Measurements from ENCODE around the gene DOC2B.
"Not testable (repeated sequence)": the region's sequence is repeated elsewhere in the genome, so short reads cannot be mapped to it uniquely, and the experiment has no call there.

DOC2B gene

GRCh38 chr17:199191-199604, 17.7 kb upstream of the DOC2B start:
- H3K4me3 ChIP-seq (ENCODE audit: low read depth in 1 of 2, low read length in 2 of 2) = no peak overlapping the region
- peak overlapping the region; percentile 22 for H3K27ac ChIP-seq (ENCODE audit: low read length)

DNA sequence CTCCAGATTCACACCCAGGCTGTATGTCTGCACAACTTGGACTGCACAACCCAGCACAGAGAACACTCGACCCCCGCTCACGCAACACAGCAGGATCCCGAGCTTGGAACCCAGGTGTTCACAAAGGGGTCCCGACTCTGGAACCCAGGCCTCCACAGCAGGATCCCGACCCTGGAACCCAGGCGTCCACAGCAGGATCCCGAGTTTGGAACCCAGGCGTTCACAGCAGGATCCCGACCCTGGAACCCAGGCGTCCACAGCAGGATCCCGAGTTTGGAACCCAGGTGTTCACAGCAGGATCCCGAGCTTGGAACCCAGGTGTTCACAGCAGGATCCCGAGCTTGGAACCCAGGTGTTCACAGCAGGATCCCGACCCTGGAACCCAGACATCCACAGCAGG, 16.8 kb upstream of the DOC2B start:
- not testable (repeated sequence) for H3K9me3 ChIP-seq (ENCODE audit: control insufficient read depth in 1 of 2, low read length in 2 of 2); H3K27me3 ChIP-seq (ENCODE audit: low read depth, low read length); H3K27ac ChIP-seq (ENCODE audit: low read length); H3K4me3 ChIP-seq (ENCODE audit: low read depth in 1 of 2, low read length in 2 of 2); H3K36me3 ChIP-seq (ENCODE audit: control insufficient read depth in 1 of 2, insufficient read depth in 2 of 2, low read length in 2 of 2)
- H3K4me1 ChIP-seq (ENCODE audit: control insufficient read depth in 1 of 2, insufficient read depth in 2 of 2, low read length in 2 of 2) = peaks cover 7 to 21% of the 10 kb centered on the region in 2 donors

More at GRCh38 chr17:199191-199604, 17.7 kb upstream of the DOC2B start:
- no peaks in the 10 kb centered on the region for H3K9me3 ChIP-seq (ENCODE audit: control insufficient read depth in 1 of 2, low read length in 2 of 2)
- H3K36me3 ChIP-seq (ENCODE audit: control insufficient read depth in 1 of 2, insufficient read depth in 2 of 2, low read length in 2 of 2) = no peaks in the 10 kb centered on the region
- no peaks in the 10 kb centered on the region for H3K27me3 ChIP-seq (ENCODE audit: low read depth, low read length)
- peaks cover 7 to 21% of the 10 kb centered on the region in 2 donors for H3K4me1 ChIP-seq (ENCODE audit: control insufficient read depth in 1 of 2, insufficient read depth in 2 of 2, low read length in 2 of 2)

DNA sequence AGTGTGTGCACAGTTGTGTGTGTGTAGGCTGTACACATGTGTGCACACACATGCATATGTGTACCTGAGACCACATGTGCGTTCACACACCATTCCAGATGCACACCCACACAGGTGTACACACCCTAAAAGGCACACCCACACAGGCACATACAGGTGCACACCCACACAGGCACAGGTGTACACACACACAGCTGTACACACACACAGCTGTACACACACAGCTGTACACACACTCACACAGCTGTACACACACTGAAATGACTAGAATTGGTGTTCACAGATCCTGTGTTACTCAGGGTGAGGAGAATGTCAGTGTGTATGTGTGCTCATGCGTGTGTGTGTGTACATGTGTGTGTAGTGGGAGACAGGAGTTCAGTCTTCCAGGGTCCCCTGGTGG, 15.9 kb upstream of the DOC2B start:
- Histone ChIP-seq H3K27me3 (ENCODE audit: low read depth, low read length) (no peaks in the 10 kb centered on the region), H3K9me3 (ENCODE audit: control insufficient read depth in 1 of 2, low read length in 2 of 2) (no peaks in the 10 kb centered on the region), H3K4me1 (ENCODE audit: control insufficient read depth in 1 of 2, insufficient read depth in 2 of 2, low read length in 2 of 2) (peaks cover 7 to 21% of the 10 kb centered on the region in 2 donors), H3K27ac (ENCODE audit: low read length) (no peak overlapping the region), H3K36me3 (ENCODE audit: control insufficient read depth in 1 of 2, insufficient read depth in 2 of 2, low read length in 2 of 2) (no peaks in the 10 kb centered on the region), H3K4me3 (ENCODE audit: low read depth in 1 of 2, low read length in 2 of 2) (no peak overlapping the region)

DNA sequence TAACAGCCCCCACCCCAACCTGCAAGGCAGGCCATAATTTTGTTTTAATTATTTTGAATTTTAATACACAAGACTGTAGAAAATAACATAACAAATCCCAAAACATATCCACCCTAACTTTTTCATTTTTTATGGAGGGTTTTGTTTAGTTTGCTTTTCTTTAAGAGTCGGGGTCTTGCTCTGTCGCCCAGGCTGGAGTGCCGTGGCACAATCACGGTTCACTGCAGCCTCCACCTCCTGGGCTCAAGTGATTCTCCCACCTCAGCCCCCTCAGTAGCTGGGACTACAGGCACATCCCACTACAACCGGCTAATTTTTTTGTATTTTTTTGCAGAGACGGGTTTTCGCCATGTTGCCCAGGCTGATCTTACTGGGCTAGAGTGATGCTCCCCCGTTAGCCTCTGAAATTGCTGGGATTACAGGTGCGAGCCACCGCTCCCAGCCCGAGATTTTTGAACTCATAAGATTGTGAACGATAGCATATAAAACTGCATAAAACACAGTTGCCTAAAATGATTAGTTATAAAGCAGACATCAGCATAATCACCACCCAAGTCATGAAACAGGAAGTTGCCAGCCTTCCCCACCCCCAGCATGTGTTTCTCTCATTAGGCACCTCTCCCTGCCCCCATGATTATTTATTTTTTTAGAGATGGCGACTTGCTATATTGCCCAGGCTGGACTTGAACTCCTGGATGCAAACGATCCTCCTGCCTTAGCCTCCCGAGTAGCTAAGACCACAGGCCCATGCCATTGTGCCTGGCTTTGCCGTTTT, 13.6 kb upstream of the DOC2B start:
- Histone ChIP-seq H3K9me3 (ENCODE audit: control insufficient read depth in 1 of 2, low read length in 2 of 2) (no peaks in the 10 kb centered on the region), H3K27me3 (ENCODE audit: low read depth, low read length) (no peaks in the 10 kb centered on the region), H3K4me1 (ENCODE audit: control insufficient read depth in 1 of 2, insufficient read depth in 2 of 2, low read length in 2 of 2) (peaks cover 0 to 21% of the 10 kb centered on the region in 2 donors), H3K27ac (ENCODE audit: low read length) (no peak overlapping the region), H3K36me3 (ENCODE audit: control insufficient read depth in 1 of 2, insufficient read depth in 2 of 2, low read length in 2 of 2) (no peaks in the 10 kb centered on the region), H3K4me3 (ENCODE audit: low read depth in 1 of 2, low read length in 2 of 2) (no peak overlapping the region)

- Histone ChIP-seq H3K27me3 (ENCODE audit: low read depth, low read length) (no peaks in the 10 kb centered on the region), H3K27ac (ENCODE audit: low read length) (no peak overlapping the region), H3K4me3 (ENCODE audit: low read depth in 1 of 2, low read length in 2 of 2) (no peak overlapping the region), H3K4me1 (ENCODE audit: control insufficient read depth in 1 of 2, insufficient read depth in 2 of 2, low read length in 2 of 2) (peaks cover 0 to 12% of the 10 kb centered on the region in 2 donors), H3K36me3 (ENCODE audit: control insufficient read depth in 1 of 2, insufficient read depth in 2 of 2, low read length in 2 of 2) (no peaks in the 10 kb centered on the region), H3K9me3 (ENCODE audit: control insufficient read depth in 1 of 2, low read length in 2 of 2) (no peaks in the 10 kb centered on the region)
These were observed 12.7 kb upstream of the DOC2B start for GRCh38 chr17:193841-194806.

GRCh38 chr17:193426-193810, 12.0 kb upstream of the DOC2B start:
- no peaks in the 10 kb centered on the region for H3K36me3 ChIP-seq (ENCODE audit: control insufficient read depth in 1 of 2, insufficient read depth in 2 of 2, low read length in 2 of 2)
- H3K4me1 ChIP-seq (ENCODE audit: control insufficient read depth in 1 of 2, insufficient read depth in 2 of 2, low read length in 2 of 2) = peaks cover 0 to 7% of the 10 kb centered on the region in 2 donors
- H3K4me3 ChIP-seq (ENCODE audit: low read depth in 1 of 2, low read length in 2 of 2) = no peak overlapping the region
- no peak overlapping the region for H3K27ac ChIP-seq (ENCODE audit: low read length)
- no peaks in the 10 kb centered on the region for H3K27me3 ChIP-seq (ENCODE audit: low read depth, low read length)
- H3K9me3 ChIP-seq (ENCODE audit: control insufficient read depth in 1 of 2, low read length in 2 of 2) = no peaks in the 10 kb centered on the region

GRCh38 chr17:192666-193425, 11.4 kb upstream of the DOC2B start:
- peaks cover 0 to 6% of the 10 kb centered on the region in 2 donors for H3K4me1 ChIP-seq (ENCODE audit: control insufficient read depth in 1 of 2, insufficient read depth in 2 of 2, low read length in 2 of 2)
- H3K27ac ChIP-seq (ENCODE audit: low read length) = no peak overlapping the region
- no peaks in the 10 kb centered on the region for H3K36me3 ChIP-seq (ENCODE audit: control insufficient read depth in 1 of 2, insufficient read depth in 2 of 2, low read length in 2 of 2)
- H3K9me3 ChIP-seq (ENCODE audit: control insufficient read depth in 1 of 2, low read length in 2 of 2) = no peaks in the 10 kb centered on the region
- no peaks in the 10 kb centered on the region for H3K27me3 ChIP-seq (ENCODE audit: low read depth, low read length)
- no peak overlapping the region for H3K4me3 ChIP-seq (ENCODE audit: low read depth in 1 of 2, low read length in 2 of 2)

GRCh38 chr17:189444-189843, 8.0 kb upstream of the DOC2B start:
- H3K4me1 ChIP-seq (ENCODE audit: control insufficient read depth in 1 of 2, insufficient read depth in 2 of 2, low read length in 2 of 2) = peaks cover 0 to 3% of the 10 kb centered on the region in 2 donors
- H3K27ac ChIP-seq (ENCODE audit: low read length) = no peak overlapping the region
- H3K4me3 ChIP-seq (ENCODE audit: low read depth in 1 of 2, low read length in 2 of 2) = no peak overlapping the region
- H3K27me3 ChIP-seq (ENCODE audit: low read depth, low read length) = no peaks in the 10 kb centered on the region
- no peaks in the 10 kb centered on the region for H3K9me3 ChIP-seq (ENCODE audit: control insufficient read depth in 1 of 2, low read length in 2 of 2)
- no peaks in the 10 kb centered on the region for H3K36me3 ChIP-seq (ENCODE audit: control insufficient read depth in 1 of 2, insufficient read depth in 2 of 2, low read length in 2 of 2)

GRCh38 chr17:187130-187529, 5.7 kb upstream of the DOC2B start:
- H3K27ac ChIP-seq (ENCODE audit: low read length) = no peak overlapping the region
- peaks cover 7% of the 10 kb centered on the region for H3K27me3 ChIP-seq (ENCODE audit: low read depth, low read length)
- no peak overlapping the region for H3K4me3 ChIP-seq (ENCODE audit: low read depth in 1 of 2, low read length in 2 of 2)
- no peaks in the 10 kb centered on the region for H3K36me3 ChIP-seq (ENCODE audit: control insufficient read depth in 1 of 2, insufficient read depth in 2 of 2, low read length in 2 of 2)
- no peaks in the 10 kb centered on the region for H3K9me3 ChIP-seq (ENCODE audit: control insufficient read depth in 1 of 2, low read length in 2 of 2)
- H3K4me1 ChIP-seq (ENCODE audit: control insufficient read depth in 1 of 2, insufficient read depth in 2 of 2, low read length in 2 of 2) = no peaks in the 10 kb centered on the region

DNA sequence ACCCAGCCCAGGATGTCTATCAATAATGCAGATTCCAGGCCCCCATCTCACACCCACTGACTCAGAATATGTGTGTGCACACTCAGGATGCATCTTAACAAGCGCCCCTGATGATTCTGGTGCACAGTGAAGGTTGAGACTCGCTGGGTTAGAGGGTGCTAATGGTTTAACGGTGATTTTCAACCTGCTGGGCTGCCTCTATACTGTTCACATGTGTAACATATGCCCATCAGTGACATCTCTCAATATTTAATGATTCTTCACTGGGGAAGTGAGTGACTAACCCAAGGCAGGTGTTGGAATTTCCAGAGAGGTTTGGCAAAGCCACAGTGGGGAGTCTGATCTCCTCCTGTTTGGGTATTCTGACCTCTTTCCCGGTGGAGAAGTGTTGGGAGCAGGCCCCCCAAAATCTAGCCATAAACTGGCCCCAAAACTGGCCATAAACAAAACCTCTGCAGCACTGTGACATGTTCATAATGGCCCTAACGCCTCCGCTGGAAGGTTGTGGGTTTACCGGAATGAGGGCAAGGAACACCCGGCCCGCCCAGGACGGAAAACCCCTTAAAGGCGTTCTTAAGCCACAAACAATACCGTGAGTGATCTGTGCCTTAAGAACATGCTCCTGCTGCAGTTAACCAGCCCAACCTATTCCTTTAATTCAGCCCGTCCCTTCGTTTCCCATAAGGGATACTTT, 4.1 kb upstream of the DOC2B start:
- Histone ChIP-seq H3K4me3 (ENCODE audit: low read depth in 1 of 2, low read length in 2 of 2) (no peak overlapping the region), H3K4me1 (ENCODE audit: control insufficient read depth in 1 of 2, insufficient read depth in 2 of 2, low read length in 2 of 2) (peaks cover 0 to 4% of the 10 kb centered on the region in 2 donors), H3K27ac (ENCODE audit: low read length) (no peak overlapping the region), H3K9me3 (ENCODE audit: control insufficient read depth in 1 of 2, low read length in 2 of 2) (no peaks in the 10 kb centered on the region), H3K27me3 (ENCODE audit: low read depth, low read length) (peaks cover 11% of the 10 kb centered on the region), H3K36me3 (ENCODE audit: control insufficient read depth in 1 of 2, insufficient read depth in 2 of 2, low read length in 2 of 2) (no peaks in the 10 kb centered on the region)

Data from muscle layer of duodenum (tissue), 2 donors.